Brain microvascular endothelial cell (primary cell): Measurements from ENCODE around the gene LDLRAD2.
A peak's percentile ranks its signal among the peaks of the same experiment; 100 is the strongest.
"Not testable (repeated sequence)": the region's sequence is repeated elsewhere in the genome, so short reads cannot be mapped to it uniquely, and the experiment has no call there.

Source experiments
- DNase-seq: peaks from one replicate; pipeline ENCODE4 v3.0.0-alpha.2; 2020
- H3K27ac ChIP-seq: fragments of 250-450 bp; sonication (Bioruptor Pico); 2 replicates; pipeline ENCODE4 v1.5.1; 2020; ENCODE audit warnings: mild to moderate bottlenecking, moderate library complexity
- H3K27me3 ChIP-seq: fragments of 250-450 bp; sonication (Bioruptor Pico); replicated peaks from 2 replicates; pipeline ENCODE4 v1.5.1; 2020; ENCODE audit warnings: mild to moderate bottlenecking
- H3K36me3 ChIP-seq: fragments of 250-450 bp; sonication (Bioruptor Pico); replicated peaks from 2 replicates; pipeline ENCODE4 v1.5.1; 2020; ENCODE audit warnings: mild to moderate bottlenecking
- H3K4me3 ChIP-seq: 2 replicates; pipeline ENCODE4 v1.5.1; 2011; ENCODE audit warnings: low read depth, mild to moderate bottlenecking, control low read depth, low read length, moderate library complexity
- CTCF ChIP-seq: IDR thresholded peaks from 2 replicates; pipeline ENCODE4 v1.5.1; 2011; ENCODE audit warnings: low read depth, mild to moderate bottlenecking, moderate library complexity, low read length, control low read depth, inconsistent platforms; ENCODE audit errors: missing control alignments
- in situ Hi-C: cut with HindIII; loops from 2 replicates; pipeline ENCODE4 v1.10.0; 2017; ENCODE audit warnings: low sequenced_read_pairs, low pct_ligation_motif_present

The LDLRAD2 gene

GRCh38 chr1:21775985-21776562 lies 36.0 kb upstream of the LDLRAD2 start:
- no peak for DNase-seq
- H3K27ac ChIP-seq: no peak overlapping the region

GRCh38 chr1:21776925-21777324 lies 35.1 kb upstream of the LDLRAD2 start:
- DNase-seq, in situ Hi-C loops, H3K36me3 ChIP-seq, H3K4me3 ChIP-seq, H3K27ac ChIP-seq, H3K27me3 ChIP-seq: not testable (repeated sequence)

More at GRCh38 chr1:21775985-21776562, 36.0 kb upstream of the LDLRAD2 start:
- H3K36me3 ChIP-seq: no peaks in the 10 kb centered on the region
- H3K27me3 ChIP-seq: no peaks in the 10 kb centered on the region
- TF ChIP-seq CTCF: no peak
- H3K4me3 ChIP-seq: no peak overlapping the region
- in situ Hi-C loops: no loop called here

GRCh38 chr1:21778405-21778727 lies 33.7 kb upstream of the LDLRAD2 start:
- no peak for TF ChIP-seq CTCF
- DNase-seq: no peak
- H3K36me3 ChIP-seq: peaks cover 4% of the 10 kb centered on the region
- no peaks in the 10 kb centered on the region for H3K27me3 ChIP-seq
- in situ Hi-C loops: no loop called here
- H3K4me3 ChIP-seq: no peak overlapping the region
- no peak overlapping the region for H3K27ac ChIP-seq

GRCh38 chr1:21779613-21780521 lies 32.2 kb upstream of the LDLRAD2 start:
- in situ Hi-C loops: no loop called here
- H3K4me3 ChIP-seq: no peak overlapping the region
- no peak for DNase-seq
- no peak for TF ChIP-seq CTCF
- H3K36me3 ChIP-seq: peaks cover 4% of the 10 kb centered on the region
- H3K27me3 ChIP-seq: no peaks in the 10 kb centered on the region
- no peak overlapping the region for H3K27ac ChIP-seq

- no peak for TF ChIP-seq CTCF
- in situ Hi-C loops: no loop called here
- Histone ChIP-seq H3K27me3 (no peaks in the 10 kb centered on the region), H3K4me3 (peak overlapping the region; percentile 94), H3K27ac (peak overlapping the region; percentile 100), H3K36me3 (peaks cover 4% of the 10 kb centered on the region)
- peak; percentile 43 for DNase-seq
Measured at GRCh38 chr1:21781815-21782348, 30.2 kb upstream of the LDLRAD2 start.

- peak; percentile 57 for TF ChIP-seq CTCF
- Histone ChIP-seq H3K27ac (peak overlapping the region; percentile 100), H3K36me3 (peaks cover 4% of the 10 kb centered on the region), H3K27me3 (no peaks in the 10 kb centered on the region), H3K4me3 (peak overlapping the region; percentile 94)
- in situ Hi-C loops: no loop called here
- DNase-seq: peak; percentile 39
Measured at GRCh38 chr1:21782349-21782867, 29.7 kb upstream of the LDLRAD2 start.
